ENCODE data around the gene SDC4.
A peak's percentile ranks its signal among the peaks of the same experiment; 100 is the strongest.

The SDC4 gene

GRCh38 chr20:45313065-45313695, 35.0 kb downstream of the SDC4 start:
- no peak for DNase-seq (ENCODE audit: low read depth)
- TF ChIP-seq, protein P1, sequence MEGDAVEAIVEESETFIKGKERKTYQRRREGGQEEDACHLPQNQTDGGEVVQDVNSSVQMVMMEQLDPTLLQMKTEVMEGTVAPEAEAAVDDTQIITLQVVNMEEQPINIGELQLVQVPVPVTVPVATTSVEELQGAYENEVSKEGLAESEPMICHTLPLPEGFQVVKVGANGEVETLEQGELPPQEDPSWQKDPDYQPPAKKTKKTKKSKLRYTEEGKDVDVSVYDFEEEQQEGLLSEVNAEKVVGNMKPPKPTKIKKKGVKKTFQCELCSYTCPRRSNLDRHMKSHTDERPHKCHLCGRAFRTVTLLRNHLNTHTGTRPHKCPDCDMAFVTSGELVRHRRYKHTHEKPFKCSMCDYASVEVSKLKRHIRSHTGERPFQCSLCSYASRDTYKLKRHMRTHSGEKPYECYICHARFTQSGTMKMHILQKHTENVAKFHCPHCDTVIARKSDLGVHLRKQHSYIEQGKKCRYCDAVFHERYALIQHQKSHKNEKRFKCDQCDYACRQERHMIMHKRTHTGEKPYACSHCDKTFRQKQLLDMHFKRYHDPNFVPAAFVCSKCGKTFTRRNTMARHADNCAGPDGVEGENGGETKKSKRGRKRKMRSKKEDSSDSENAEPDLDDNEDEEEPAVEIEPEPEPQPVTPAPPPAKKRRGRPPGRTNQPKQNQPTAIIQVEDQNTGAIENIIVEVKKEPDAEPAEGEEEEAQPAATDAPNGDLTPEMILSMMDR (IDR thresholded peaks at IDR 0.05; ENCODE audit: low read depth, low read length, missing control alignments) = no peak
- H3K4me3 ChIP-seq (ENCODE audit: low read depth, low read length) = no peak overlapping the region

GRCh38 chr20:45312241-45312640, 36.0 kb downstream of the SDC4 start:
- TF ChIP-seq, protein P1 (IDR thresholded peaks at IDR 0.05; ENCODE audit: low read depth, low read length, missing control alignments) = no peak
- H3K4me3 ChIP-seq (ENCODE audit: low read depth, low read length) = no peak overlapping the region
- DNase-seq (ENCODE audit: low read depth) = no peak

- no peak for DNase-seq (ENCODE audit: low read depth)
- H3K4me3 ChIP-seq (ENCODE audit: low read depth, low read length) = no peak overlapping the region
- TF ChIP-seq, protein P1 (IDR thresholded peaks at IDR 0.05; ENCODE audit: low read depth, low read length, missing control alignments) = peak; percentile 94
Observed at GRCh38 chr20:45311589-45312211, 36.5 kb downstream of the SDC4 start.

GRCh38 chr20:45309075-45309474, 39.1 kb downstream of the SDC4 start:
- H3K4me3 ChIP-seq (ENCODE audit: low read depth, low read length) = no peak overlapping the region
- DNase-seq (ENCODE audit: low read depth) = no peak
- TF ChIP-seq, protein P1 (IDR thresholded peaks at IDR 0.05; ENCODE audit: low read depth, low read length, missing control alignments) = no peak

GRCh38 chr20:45308117-45308778, 40.0 kb downstream of the SDC4 start, which contains the start of gene MATN4:
MATN4 (minus strand) TSS chr20:45308299; CDS start chr20:45305582, 2,717 bp downstream.
- TF ChIP-seq, protein P1 (IDR thresholded peaks at IDR 0.05; ENCODE audit: low read depth, low read length, missing control alignments) = no peak
- H3K4me3 ChIP-seq (ENCODE audit: low read depth, low read length) = no peak within 1 kb of the TSS
- DNase-seq (ENCODE audit: low read depth) = no peak

DNA sequence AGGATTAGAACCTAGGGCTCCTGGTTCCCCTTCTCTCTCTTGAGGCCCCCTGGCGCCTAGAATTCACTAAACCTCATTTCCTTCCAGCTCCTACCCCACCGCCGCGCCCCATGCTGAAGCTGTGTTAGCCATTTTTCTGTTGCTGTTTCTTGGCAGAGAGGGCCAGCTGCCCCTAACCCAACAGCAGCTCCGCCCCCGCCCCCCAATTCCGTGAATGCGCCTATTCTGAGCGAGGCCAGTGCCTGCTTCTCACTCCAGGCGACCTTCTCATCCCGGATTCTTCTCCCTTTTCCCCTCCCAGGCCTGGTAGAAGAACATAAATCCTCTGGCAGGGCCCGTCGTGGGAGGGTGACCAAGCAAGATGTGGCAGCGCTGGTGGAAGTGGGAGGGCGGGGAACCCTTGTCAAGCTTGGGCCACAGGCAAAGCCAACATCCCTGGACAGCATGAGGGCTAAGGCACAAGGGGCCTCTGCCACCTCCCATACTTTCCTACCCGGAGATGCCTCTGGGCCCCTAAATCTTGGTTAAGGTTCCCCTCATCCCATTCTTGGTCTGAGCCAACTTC, 41.1 kb downstream of the SDC4 start:
- no peak overlapping the region for H3K4me3 ChIP-seq (ENCODE audit: low read depth, low read length)
- TF ChIP-seq, protein P1 (IDR thresholded peaks at IDR 0.05; ENCODE audit: low read depth, low read length, missing control alignments) = no peak
- DNase-seq (ENCODE audit: low read depth) = no peak

All from GM12864 (cell line).